Activated naive CD8-positive, alpha-beta T cell (primary cell): ENCODE results near the gene CLCN1.

Experiments used
- H3K27ac Mint-ChIP-seq: one replicate; pipeline ENCODE4 v1.8.0; 2021; ENCODE audit warnings: mixed read lengths
- H3K27me3 Mint-ChIP-seq: one replicate; pipeline ENCODE4 v1.8.0; 2021; ENCODE audit warnings: mixed read lengths
- H3K36me3 Mint-ChIP-seq: one replicate; pipeline ENCODE4 v1.8.0; 2021; ENCODE audit warnings: mixed read lengths
- H3K4me1 Mint-ChIP-seq: one replicate; pipeline ENCODE4 v1.8.0; 2021; ENCODE audit warnings: low read depth, mixed read lengths
- H3K4me3 Mint-ChIP-seq: one replicate; pipeline ENCODE4 v1.8.0; 2021; ENCODE audit warnings: mild to moderate bottlenecking, mixed read lengths
- H3K9me3 Mint-ChIP-seq: one replicate; pipeline ENCODE4 v1.8.0; 2021; ENCODE audit warnings: low read depth, mixed read lengths

The CLCN1 gene

GRCh38 chr7:143315776-143316175 is at the start of gene CLCN1:
TSS of gene CLCN1 (plus strand) at chr7:143316111. CDS start at chr7:143316213, 102 bp downstream.
- no peaks in the 10 kb centered on the region for H3K9me3 Mint-ChIP-seq
- H3K4me1 Mint-ChIP-seq: peaks cover 7% of the 10 kb centered on the region
- no peaks in the 10 kb centered on the region for H3K27me3 Mint-ChIP-seq
- H3K36me3 Mint-ChIP-seq: peaks cover 3% of the 10 kb centered on the region
- no peak within 1 kb of the TSS for H3K4me3 Mint-ChIP-seq
- H3K27ac Mint-ChIP-seq: no peak within 1 kb of the TSS

- no peaks in the 10 kb centered on the region for H3K27me3 Mint-ChIP-seq
- peaks cover 7% of the 10 kb centered on the region for H3K36me3 Mint-ChIP-seq
- H3K4me3 Mint-ChIP-seq: no peak overlapping the region
- peaks cover 29% of the 10 kb centered on the region for H3K4me1 Mint-ChIP-seq
- H3K27ac Mint-ChIP-seq: peak overlapping the region; percentile 58
- H3K9me3 Mint-ChIP-seq: no peaks in the 10 kb centered on the region
Observed at GRCh38 chr7:143269251-143269650, 46.7 kb upstream of the CLCN1 start.

DNA sequence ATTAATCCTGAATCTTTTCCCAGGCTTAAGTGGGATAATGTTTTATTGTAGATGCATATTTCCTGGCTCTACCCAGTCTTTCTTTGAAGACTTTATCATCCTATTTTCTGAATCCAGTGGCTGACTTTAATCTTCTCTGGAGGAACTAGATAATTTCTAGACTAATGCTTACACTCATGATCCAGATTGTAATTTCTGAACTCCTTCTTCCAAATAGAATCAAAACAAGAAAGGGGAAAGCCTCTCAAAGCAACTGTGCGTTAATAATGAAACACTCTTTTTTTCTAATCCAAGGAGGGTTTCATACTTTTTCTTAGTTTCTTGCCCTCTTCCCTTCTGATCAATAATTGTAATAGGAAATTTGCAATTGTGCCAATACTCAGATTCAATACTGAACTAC is 44.7 kb upstream of the CLCN1 start:
- H3K4me3 Mint-ChIP-seq: no peak overlapping the region
- H3K4me1 Mint-ChIP-seq: peaks cover 10% of the 10 kb centered on the region
- no peaks in the 10 kb centered on the region for H3K9me3 Mint-ChIP-seq
- H3K27ac Mint-ChIP-seq: no peak overlapping the region
- H3K36me3 Mint-ChIP-seq: peaks cover 2% of the 10 kb centered on the region
- no peaks in the 10 kb centered on the region for H3K27me3 Mint-ChIP-seq

- Mint-ChIP-seq H3K9me3 (no peaks in the 10 kb centered on the region), H3K4me3 (no peak overlapping the region), H3K4me1 (peaks cover 3% of the 10 kb centered on the region), H3K36me3 (no peaks in the 10 kb centered on the region), H3K27me3 (no peaks in the 10 kb centered on the region), H3K27ac (no peak overlapping the region)
Observed at GRCh38 chr7:143272871-143273270, 43.0 kb upstream of the CLCN1 start.

GRCh38 chr7:143279186-143280098 is 36.5 kb upstream of the CLCN1 start:
- H3K4me3 Mint-ChIP-seq: peak overlapping the region; percentile 83
- H3K36me3 Mint-ChIP-seq: no peaks in the 10 kb centered on the region
- H3K27ac Mint-ChIP-seq: peak overlapping the region; percentile 93
- H3K4me1 Mint-ChIP-seq: peaks cover 40% of the 10 kb centered on the region
- H3K9me3 Mint-ChIP-seq: no peaks in the 10 kb centered on the region
- H3K27me3 Mint-ChIP-seq: no peaks in the 10 kb centered on the region

DNA sequence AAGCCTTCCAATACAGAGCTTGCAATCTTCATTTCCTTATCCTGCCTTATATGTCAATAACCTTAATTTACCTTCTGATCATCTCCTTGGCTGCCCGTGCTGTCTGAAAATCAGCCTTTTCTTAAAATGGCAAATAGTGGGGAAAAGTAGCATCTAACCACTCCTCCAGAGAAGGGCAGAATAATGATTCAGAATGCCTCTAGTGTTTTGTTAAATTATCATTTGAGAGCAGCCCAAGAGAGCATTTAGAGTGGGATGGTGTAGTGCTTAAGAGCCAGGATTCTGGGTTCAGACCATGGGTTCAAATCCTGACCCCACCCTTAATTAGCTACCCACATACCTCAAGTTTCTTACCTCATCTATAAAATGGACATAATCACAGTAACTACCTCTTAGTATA is 35.8 kb upstream of the CLCN1 start:
- H3K4me3 Mint-ChIP-seq: peak overlapping the region; percentile 83
- peaks cover 43% of the 10 kb centered on the region for H3K4me1 Mint-ChIP-seq
- no peaks in the 10 kb centered on the region for H3K27me3 Mint-ChIP-seq
- no peaks in the 10 kb centered on the region for H3K9me3 Mint-ChIP-seq
- H3K27ac Mint-ChIP-seq: peak overlapping the region; percentile 93
- H3K36me3 Mint-ChIP-seq: no peaks in the 10 kb centered on the region

DNA sequence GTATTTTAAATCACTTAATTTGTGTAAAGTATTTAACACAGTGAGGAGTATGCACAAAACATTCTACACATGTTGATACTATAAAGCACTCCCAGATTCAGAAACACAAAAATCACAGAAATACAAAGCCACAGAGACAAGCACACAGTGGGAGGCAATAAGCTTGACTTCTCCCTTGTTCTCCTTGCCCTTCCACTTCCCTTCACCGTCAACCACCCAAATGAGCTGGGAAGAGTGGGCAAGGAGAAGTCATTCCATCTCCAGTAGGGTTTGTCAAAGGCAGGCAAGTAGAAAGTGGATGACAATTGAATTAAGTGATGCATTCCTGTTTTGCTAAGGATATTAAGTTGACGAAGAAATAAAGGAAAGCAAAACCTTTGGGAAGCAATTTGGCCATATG is 35.3 kb upstream of the CLCN1 start:
- Mint-ChIP-seq H3K9me3 (no peaks in the 10 kb centered on the region), H3K27ac (peak overlapping the region; percentile 93), H3K27me3 (no peaks in the 10 kb centered on the region), H3K4me3 (peak overlapping the region; percentile 83), H3K36me3 (no peaks in the 10 kb centered on the region), H3K4me1 (peaks cover 43% of the 10 kb centered on the region)

DNA sequence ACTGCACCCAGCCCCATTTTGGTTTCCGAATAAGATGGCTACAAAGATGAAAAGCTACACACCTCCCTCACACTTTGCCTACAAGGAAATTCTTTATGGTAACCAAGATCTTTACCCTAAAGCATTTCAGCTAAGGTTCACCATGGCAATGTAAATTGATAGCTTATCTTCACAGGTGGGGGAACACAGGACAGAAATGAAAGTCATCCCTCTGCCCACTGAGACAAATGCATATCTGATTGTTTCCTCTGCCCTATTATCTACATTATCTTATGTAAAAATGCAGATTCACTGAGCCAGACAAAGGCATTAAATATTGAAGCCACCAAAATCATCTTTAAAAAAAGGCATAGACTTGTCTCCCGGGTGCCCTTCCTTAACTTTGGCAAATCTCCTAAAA is 34.4 kb upstream of the CLCN1 start:
- H3K27ac Mint-ChIP-seq: no peak overlapping the region
- H3K4me3 Mint-ChIP-seq: no peak overlapping the region
- peaks cover 43% of the 10 kb centered on the region for H3K4me1 Mint-ChIP-seq
- no peaks in the 10 kb centered on the region for H3K27me3 Mint-ChIP-seq
- H3K9me3 Mint-ChIP-seq: no peaks in the 10 kb centered on the region
- H3K36me3 Mint-ChIP-seq: no peaks in the 10 kb centered on the region

- Mint-ChIP-seq H3K4me3 (no peak overlapping the region), H3K27ac (no peak overlapping the region), H3K36me3 (no peaks in the 10 kb centered on the region)
Observed at GRCh38 chr7:143282124-143282523, 33.8 kb upstream of the CLCN1 start.

GRCh38 chr7:143283381-143283780 is 32.5 kb upstream of the CLCN1 start:
- no peaks in the 10 kb centered on the region for H3K36me3 Mint-ChIP-seq
- no peaks in the 10 kb centered on the region for H3K27me3 Mint-ChIP-seq
- H3K4me1 Mint-ChIP-seq: peaks cover 54% of the 10 kb centered on the region
- no peak overlapping the region for H3K27ac Mint-ChIP-seq
- H3K9me3 Mint-ChIP-seq: no peaks in the 10 kb centered on the region
- no peak overlapping the region for H3K4me3 Mint-ChIP-seq

More at GRCh38 chr7:143282124-143282523, 33.8 kb upstream of the CLCN1 start:
- peaks cover 48% of the 10 kb centered on the region for H3K4me1 Mint-ChIP-seq
- H3K27me3 Mint-ChIP-seq: no peaks in the 10 kb centered on the region
- no peaks in the 10 kb centered on the region for H3K9me3 Mint-ChIP-seq

DNA sequence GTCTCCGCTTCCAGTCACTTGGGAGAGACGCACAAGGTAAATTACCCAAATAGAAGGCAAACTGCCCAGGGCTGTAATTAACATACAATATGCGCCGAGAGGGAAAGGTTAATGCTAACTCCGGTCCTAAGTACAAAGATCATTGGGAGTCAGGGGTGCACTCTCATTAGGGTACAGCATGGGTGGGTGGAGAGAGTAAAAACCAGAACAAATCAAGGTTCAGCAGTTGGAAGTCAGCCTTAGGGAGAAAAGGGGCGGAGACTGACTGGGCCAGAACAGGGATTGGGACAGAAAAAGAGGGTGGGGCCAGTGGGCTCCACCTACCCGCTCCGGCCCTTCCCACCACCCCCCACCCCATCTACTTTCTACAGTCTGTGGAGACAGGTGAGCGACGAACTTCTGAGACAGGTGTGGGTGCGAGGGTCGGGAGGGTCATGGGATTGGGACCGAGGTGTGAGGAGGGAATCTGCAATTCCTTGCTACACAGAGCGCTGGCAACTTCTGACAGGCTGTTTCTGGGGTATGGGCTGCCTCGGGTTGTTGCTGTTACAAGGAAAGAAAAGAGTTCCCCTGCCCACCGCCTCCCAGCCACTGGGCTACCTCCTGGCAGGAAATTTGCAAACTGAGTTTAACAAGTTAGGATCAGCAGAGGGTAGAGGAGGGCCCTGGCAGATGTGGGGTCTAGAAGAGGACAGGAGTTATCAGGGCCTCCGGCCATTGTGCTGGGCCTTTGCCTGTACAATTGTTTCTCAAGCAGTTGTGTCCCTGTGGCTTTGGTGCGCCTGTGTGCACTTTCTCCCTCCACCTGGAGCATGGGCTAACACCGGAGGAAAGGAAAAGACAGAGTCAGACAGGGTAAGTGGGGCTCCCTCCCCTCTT is 31.1 kb upstream of the CLCN1 start, which contains the start of gene TMEM139:
TMEM139 (plus strand) TSS at position 368 of the 879 bp plus-strand sequence. CDS start 1,000 bp downstream, outside the sequence.
- no peaks in the 10 kb centered on the region for H3K36me3 Mint-ChIP-seq
- no peaks in the 10 kb centered on the region for H3K27me3 Mint-ChIP-seq
- H3K4me3 Mint-ChIP-seq: no peak within 1 kb of the TSS
- no peaks in the 10 kb centered on the region for H3K9me3 Mint-ChIP-seq
- no peak within 1 kb of the TSS for H3K27ac Mint-ChIP-seq
- peaks cover 52% of the 10 kb centered on the region for H3K4me1 Mint-ChIP-seq

- Mint-ChIP-seq H3K27me3 (no peaks in the 10 kb centered on the region), H3K4me1 (peaks cover 52% of the 10 kb centered on the region), H3K27ac (no peak overlapping the region), H3K9me3 (no peaks in the 10 kb centered on the region), H3K36me3 (no peaks in the 10 kb centered on the region), H3K4me3 (no peak overlapping the region)
Observed at GRCh38 chr7:143285470-143285778, 30.5 kb upstream of the CLCN1 start.

DNA sequence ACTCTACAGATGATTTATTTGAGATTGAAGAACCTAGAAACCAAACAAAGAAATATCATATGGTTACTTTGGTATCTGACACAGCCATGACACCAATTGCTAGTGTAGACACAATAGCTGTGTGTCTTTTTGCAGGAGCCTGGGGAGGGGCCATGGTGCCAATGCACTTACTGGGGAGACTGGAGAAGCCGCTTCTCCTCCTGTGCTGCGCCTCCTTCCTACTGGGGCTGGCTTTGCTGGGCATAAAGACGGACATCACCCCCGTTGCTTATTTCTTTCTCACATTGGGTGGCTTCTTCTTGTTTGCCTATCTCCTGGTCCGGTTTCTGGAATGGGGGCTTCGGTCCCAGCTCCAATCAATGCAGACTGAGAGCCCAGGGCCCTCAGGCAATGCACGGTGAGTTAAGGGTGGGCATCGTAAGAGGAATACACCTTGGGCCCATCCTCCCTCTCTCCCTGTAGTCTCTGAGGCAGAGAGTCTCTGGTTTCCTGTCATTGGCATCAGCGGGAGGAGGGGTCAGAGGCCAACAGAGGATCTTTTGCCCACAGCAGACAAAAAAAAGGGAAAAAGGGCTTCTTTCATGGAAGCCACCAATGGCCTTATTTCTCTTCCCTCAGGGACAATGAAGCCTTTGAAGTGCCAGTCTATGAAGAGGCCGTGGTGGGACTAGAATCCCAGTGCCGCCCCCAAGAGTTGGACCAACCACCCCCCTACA is 29.9 kb upstream of the CLCN1 start:
- H3K4me3 Mint-ChIP-seq: no peak overlapping the region
- no peaks in the 10 kb centered on the region for H3K9me3 Mint-ChIP-seq
- peaks cover 53% of the 10 kb centered on the region for H3K4me1 Mint-ChIP-seq

GRCh38 chr7:143286522-143286890 is 29.4 kb upstream of the CLCN1 start:
- no peaks in the 10 kb centered on the region for H3K27me3 Mint-ChIP-seq
- peaks cover 56% of the 10 kb centered on the region for H3K4me1 Mint-ChIP-seq
- peak overlapping the region; percentile 37 for H3K27ac Mint-ChIP-seq
- peak overlapping the region; percentile 59 for H3K4me3 Mint-ChIP-seq
- H3K36me3 Mint-ChIP-seq: peaks cover 4% of the 10 kb centered on the region
- no peaks in the 10 kb centered on the region for H3K9me3 Mint-ChIP-seq

More for the DNA sequence above, 29.9 kb upstream of the CLCN1 start:
- Mint-ChIP-seq H3K36me3 (peaks cover 2% of the 10 kb centered on the region), H3K27ac (no peak overlapping the region), H3K27me3 (no peaks in the 10 kb centered on the region)
